SKM-1 treated with dmso at 0.1 percent for 144 hours (cell line): ENCODE data around the gene CPSF7.

ENCODE experiments used
- DNase-seq: peaks from one replicate; lab custom pipeline; 2025; ENCODE audit not compliant: unreplicated experiment; lab: John Stamatoyannopoulos, UW

Gene CPSF7

GRCh38 chr11:61357894-61358239 is 71.9 kb downstream of the CPSF7 start:
- DNase-seq = no peak

GRCh38 chr11:61357233-61357893 is 72.4 kb downstream of the CPSF7 start:
- DNase-seq = peak; percentile 79

DNA sequence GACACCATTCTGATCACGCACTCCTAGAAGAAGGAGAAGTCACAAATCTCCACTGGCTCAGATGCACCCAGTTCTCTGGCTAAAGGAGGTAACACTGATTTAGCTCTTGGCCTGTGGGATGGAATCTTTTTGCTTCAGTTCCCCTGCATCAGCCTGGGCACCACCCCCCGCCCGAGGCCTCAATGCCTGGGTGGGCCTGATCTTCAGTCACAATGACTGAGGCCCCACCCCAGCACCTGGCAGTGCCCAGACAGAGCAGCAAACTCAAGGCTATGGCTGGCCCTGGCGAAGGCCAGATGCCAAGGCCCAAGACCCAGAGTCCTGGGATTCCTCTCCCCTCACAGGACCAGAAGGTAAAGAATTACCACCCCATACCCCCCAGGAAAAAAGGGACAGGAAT is 73.1 kb downstream of the CPSF7 start:
- no peak for DNase-seq

GRCh38 chr11:61354208-61354607 is 75.6 kb downstream of the CPSF7 start:
- no peak for DNase-seq

DNA sequence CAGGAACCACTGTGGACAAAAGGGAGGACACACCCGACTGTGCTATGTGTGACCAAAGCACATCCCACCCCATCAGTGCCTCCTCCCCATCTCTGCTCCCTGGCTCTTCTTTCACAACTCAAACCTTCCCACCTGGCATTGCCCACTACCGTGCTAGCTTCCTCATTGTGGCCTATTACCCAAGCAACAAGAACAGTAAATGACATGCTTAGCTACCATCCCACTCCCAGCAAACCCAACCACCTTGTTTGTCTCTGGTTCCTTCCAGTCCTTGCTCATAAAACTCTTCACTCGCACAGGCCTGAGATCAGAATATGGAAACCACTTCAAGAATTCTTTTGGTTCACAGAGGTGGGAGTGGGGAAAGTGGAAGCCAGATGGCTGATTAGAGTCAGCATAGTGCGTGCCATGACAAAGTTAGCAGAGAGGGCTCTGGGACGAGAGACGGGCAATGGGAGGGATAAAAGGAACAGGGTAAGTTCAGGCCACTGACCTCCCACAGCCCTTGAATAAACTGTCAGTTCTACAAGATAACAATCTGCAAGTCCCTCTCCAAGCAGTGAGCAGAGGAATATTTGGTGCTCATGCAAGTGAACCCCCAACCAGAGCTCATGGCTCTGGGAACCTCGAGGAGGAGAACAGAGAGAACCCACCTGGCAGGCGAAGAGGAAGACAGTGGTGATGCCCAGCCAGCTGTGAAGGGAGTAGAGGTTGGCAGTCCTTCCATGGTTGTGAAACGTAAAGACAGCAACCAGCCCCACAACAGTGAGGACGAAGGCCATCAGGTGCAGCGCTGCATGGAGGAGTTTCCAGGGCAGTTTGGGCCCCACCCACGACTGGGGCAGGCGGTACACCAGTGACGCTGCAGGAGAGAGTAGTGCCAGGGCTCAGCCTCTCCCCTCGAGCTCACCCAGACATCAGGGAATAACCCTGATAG is 76.4 kb downstream of the CPSF7 start:
- peak; percentile 26 for DNase-seq
